Measurements from ENCODE around the gene MTUS2.

- TF ChIP-seq CTCF (IDR thresholded peaks at IDR 0.05; ENCODE audit: extremely low read depth in 1 of 2, insufficient read depth in 1 of 2, low read depth in 1 of 2, low read length in 2 of 2) (no peak), MAX (IDR thresholded peaks at IDR 0.05; ENCODE audit: insufficient read depth, insufficient read length) (no peak), POLR2A (IDR thresholded peaks at IDR 0.05; ENCODE audit: low read depth, low read length) (no peak), EZH2 (IDR thresholded peaks at IDR 0.05; ENCODE audit: borderline replicate concordance, low read depth, low read length, severe bottlenecking) (no peak), POLR2AphosphoS5 (IDR thresholded peaks at IDR 0.05; ENCODE audit: insufficient read depth, low read depth, low read length) (no peak), MYC (IDR thresholded peaks at IDR 0.05; ENCODE audit: low read depth, low read length) (no peak), JUN (IDR thresholded peaks at IDR 0.05; ENCODE audit: borderline replicate concordance, insufficient read depth, insufficient read length, low read depth) (no peak), GATA2 (IDR thresholded peaks at IDR 0.05; ENCODE audit: insufficient read depth, insufficient read length, low read depth, low read length) (no peak)
Observed at GRCh38 chr13:29021311-29021710, 201.2 kb downstream of the MTUS2 start.
